ENCODE measurements around the gene KREMEN1. TPM values are rescaled to one million over a fixed set of nuclear protein-coding genes. Genes with fewer than 3 reads are reported as not detected.
A peak's percentile ranks its signal among the peaks of the same experiment; 100 is the strongest.

KREMEN1 gene
- total and polyA plus RNA-seq, 2 donors (not counting 1 experiment from before 2014, with no cell fraction given): 0.01 TPM; not detected in 1

- 19% methylated on average over 39 of the region's 41 CpGs for WGBS (ENCODE audit: insufficient coverage)
- Histone ChIP-seq H4K20me1 (ENCODE audit: control insufficient read depth, insufficient read depth, low read length, poor library complexity, severe bottlenecking) (no peaks in the 10 kb centered on the region), H2AFZ (ENCODE audit: insufficient read depth, low read depth, low read length, poor library complexity, severe bottlenecking) (peak overlapping the region; percentile 46), H3K79me2 (ENCODE audit: control insufficient read depth, insufficient read depth, low read length) (no peaks in the 10 kb centered on the region), H3K36me3 (replicated peaks in 1 of 2; ENCODE audit: control extremely low read depth in 1 of 2, control insufficient read depth in 1 of 2, extremely low read depth in 1 of 2, insufficient read depth in 2 of 2, low read length in 1 of 2) (no peaks in the 10 kb centered on the region), H3K4me1 (ENCODE audit: control insufficient read depth in 2 of 2, insufficient read depth in 2 of 2, low read length in 2 of 2) (peaks cover 27 to 28% of the 10 kb centered on the region in 2 donors), H3K9me3 (ENCODE audit: control extremely low read depth in 1 of 3, control insufficient read depth in 2 of 3, insufficient read depth in 1 of 3, low read length in 2 of 3) (peaks cover 0 to 18% (median 0%) of the 10 kb centered on the region in 3 donors), H3K27ac (ENCODE audit: low read length in 2 of 2) (no peak overlapping the region), H3K9ac (ENCODE audit: low read length) (peak overlapping the region; percentile 54), H3K4me3 (ENCODE audit: control extremely low read depth in 1 of 5, extremely low read depth in 1 of 5, insufficient read depth in 1 of 5, low read depth in 2 of 5, low read length in 4 of 5) (peak overlapping the region in 4 of 5 experiments; percentile 15 to 59 (median 45)), H3K27me3 (replicated peaks in 1 of 4; ENCODE audit: control extremely low read depth in 1 of 4, control insufficient read depth in 3 of 4, insufficient read depth in 4 of 4, low read length in 3 of 4) (peaks cover 0 to 63% (median 36%) of the 10 kb centered on the region in 4 experiments), H3K4me2 (replicated peaks; ENCODE audit: low read depth, low read length, poor library complexity, severe bottlenecking) (peak overlapping the region; percentile 90)
- ChIA-PET POLR2A (interaction anchor here (0.6 kb wide), 1 partner anchor 261 kb away, joined by 3 read pairs; no protein-coding TSS in a partner anchor), CTCF (interaction anchor here (1.4 kb wide), 2 partner anchors 32 to 471 kb away, joined by 3 to 7 read pairs; no protein-coding TSS in a partner anchor)
- intact Hi-C loops (cut with micrococcal nuclease): loop anchor here (2.0 to 10.0 kb wide), 2 partner anchors 190 to 312 kb away; partner anchors contain the start of genes AP1B1 and ZNRF3
- peaks cover 22% of the 10 kb centered on the region for H3K4me1 Mint-ChIP-seq
- no peaks in the 10 kb centered on the region for H3K9me3 Mint-ChIP-seq (ENCODE audit: insufficient read depth)
- peak overlapping the region; percentile 84 for H3K4me3 Mint-ChIP-seq
- ATAC-seq (ENCODE audit: low read depth): peak; percentile 99
- TF ChIP-seq EZH2 (IDR thresholded peaks at IDR 0.05; ENCODE audit: borderline replicate concordance, insufficient read depth, low read depth, low read length, poor library complexity, severe bottlenecking): no peak
- TF ChIP-seq, protein P1, sequence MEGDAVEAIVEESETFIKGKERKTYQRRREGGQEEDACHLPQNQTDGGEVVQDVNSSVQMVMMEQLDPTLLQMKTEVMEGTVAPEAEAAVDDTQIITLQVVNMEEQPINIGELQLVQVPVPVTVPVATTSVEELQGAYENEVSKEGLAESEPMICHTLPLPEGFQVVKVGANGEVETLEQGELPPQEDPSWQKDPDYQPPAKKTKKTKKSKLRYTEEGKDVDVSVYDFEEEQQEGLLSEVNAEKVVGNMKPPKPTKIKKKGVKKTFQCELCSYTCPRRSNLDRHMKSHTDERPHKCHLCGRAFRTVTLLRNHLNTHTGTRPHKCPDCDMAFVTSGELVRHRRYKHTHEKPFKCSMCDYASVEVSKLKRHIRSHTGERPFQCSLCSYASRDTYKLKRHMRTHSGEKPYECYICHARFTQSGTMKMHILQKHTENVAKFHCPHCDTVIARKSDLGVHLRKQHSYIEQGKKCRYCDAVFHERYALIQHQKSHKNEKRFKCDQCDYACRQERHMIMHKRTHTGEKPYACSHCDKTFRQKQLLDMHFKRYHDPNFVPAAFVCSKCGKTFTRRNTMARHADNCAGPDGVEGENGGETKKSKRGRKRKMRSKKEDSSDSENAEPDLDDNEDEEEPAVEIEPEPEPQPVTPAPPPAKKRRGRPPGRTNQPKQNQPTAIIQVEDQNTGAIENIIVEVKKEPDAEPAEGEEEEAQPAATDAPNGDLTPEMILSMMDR (IDR thresholded peaks at IDR 0.05): no peak
- DNase-seq: peak; percentile 85
- no peak overlapping the region for H3K27ac Mint-ChIP-seq
- peaks cover 62% of the 10 kb centered on the region for H3K27me3 Mint-ChIP-seq
Observed at GRCh38 chr22:29072193-29072978, 449 bp upstream of the KREMEN1 start.
